ENCODE data around the gene CPT1A.

CPT1A gene

GRCh38 chr11:68831124-68831523 is 10.6 kb downstream of the CPT1A start:
- no peak for DNase-seq (ENCODE audit: low read depth)

GRCh38 chr11:68829581-68829980 is 12.1 kb downstream of the CPT1A start:
- no peak for DNase-seq (ENCODE audit: low read depth)

- no peak for DNase-seq (ENCODE audit: low read depth)
Observed at GRCh38 chr11:68828957-68829356, 12.8 kb downstream of the CPT1A start.

GRCh38 chr11:68828155-68828931 is 13.4 kb downstream of the CPT1A start:
- no peak for DNase-seq (ENCODE audit: low read depth)

GRCh38 chr11:68827733-68828132 is 14.0 kb downstream of the CPT1A start:
- no peak for DNase-seq (ENCODE audit: low read depth)

GRCh38 chr11:68826726-68827125 is 15.0 kb downstream of the CPT1A start:
- DNase-seq (ENCODE audit: low read depth): no peak

- DNase-seq (ENCODE audit: low read depth): no peak
Observed at GRCh38 chr11:68825571-68825970, 16.1 kb downstream of the CPT1A start.

GRCh38 chr11:68822546-68822945 is 19.2 kb downstream of the CPT1A start:
- DNase-seq (ENCODE audit: low read depth): no peak

- no peak for DNase-seq (ENCODE audit: low read depth)
Observed at GRCh38 chr11:68821670-68822069, 20.0 kb downstream of the CPT1A start.

- DNase-seq (ENCODE audit: low read depth): no peak
Observed at GRCh38 chr11:68819362-68819761, 22.4 kb downstream of the CPT1A start.

- DNase-seq (ENCODE audit: low read depth): no peak
Observed at GRCh38 chr11:68818181-68818580, 23.5 kb downstream of the CPT1A start.

- DNase-seq (ENCODE audit: low read depth): no peak
Observed at GRCh38 chr11:68817554-68817953, 24.2 kb downstream of the CPT1A start.

- DNase-seq (ENCODE audit: low read depth): no peak
Observed at GRCh38 chr11:68816917-68817419, 24.7 kb downstream of the CPT1A start.

- DNase-seq (ENCODE audit: low read depth): no peak
Observed at GRCh38 chr11:68816251-68816776, 25.4 kb downstream of the CPT1A start.

GRCh38 chr11:68813773-68814172 is 27.9 kb downstream of the CPT1A start:
- no peak for DNase-seq (ENCODE audit: low read depth)

- no peak for DNase-seq (ENCODE audit: low read depth)
Observed at GRCh38 chr11:68812526-68812925, 29.2 kb downstream of the CPT1A start.

- DNase-seq (ENCODE audit: low read depth): no peak
Observed at GRCh38 chr11:68810164-68810563, 31.6 kb downstream of the CPT1A start.

- no peak for DNase-seq (ENCODE audit: low read depth)
Observed at GRCh38 chr11:68809506-68809905, 32.2 kb downstream of the CPT1A start.

- no peak for DNase-seq (ENCODE audit: low read depth)
Observed at GRCh38 chr11:68808787-68809186, 32.9 kb downstream of the CPT1A start.

- DNase-seq (ENCODE audit: low read depth): peak; percentile 36
Observed at GRCh38 chr11:68806931-68807844, 34.5 kb downstream of the CPT1A start.

GRCh38 chr11:68804786-68805185 is 36.9 kb downstream of the CPT1A start:
- no peak for DNase-seq (ENCODE audit: low read depth)

GRCh38 chr11:68803766-68804165 is 38.0 kb downstream of the CPT1A start:
- no peak for DNase-seq (ENCODE audit: low read depth)
